Body of pancreas (tissue), 4 donors: ENCODE results near the gene KRTAP17-1. TPM values are rescaled to one million over a fixed set of nuclear protein-coding genes. Genes with fewer than 3 reads are reported as not detected.

Source experiments
- ATAC-seq: fragments of 150-250 bp; one replicate; pipeline ENCODE4 v1.9.1; 2016
- DNase-seq, 4 donors: peaks; one replicate each; pipeline ENCODE4 v3.0.0-alpha.2; 2019
- H3K27ac ChIP-seq, 4 donors: fragments of 200-600 bp; sonication (generic); 1 replicate in 3 of 4; 2 replicates in 1 of 4; pipeline versions ENCODE4 v1.5.1 to v1.6.1; 2016 to 2019; ENCODE audit warnings: mild to moderate bottlenecking in 1 of 4, mixed read lengths in 1 of 4, moderate library complexity in 1 of 4
- H3K27me3 ChIP-seq, 2 donors: fragments of 200-600 bp; sonication (generic); one replicate each; pipeline ENCODE4 v1.6.0; 2016; ENCODE audit warnings: mild to moderate bottlenecking in 1 of 2
- H3K36me3 ChIP-seq, 2 donors: fragments of 200-600 bp; sonication (generic); replicated peaks in 1 of 2; 2 replicates each; pipeline ENCODE4 v1.5.1; 2016; ENCODE audit warnings: low read depth in 2 of 2; ENCODE audit not compliant: insufficient read depth in 1 of 2
- H3K4me1 ChIP-seq: fragments of 200-600 bp; sonication (generic); one replicate; pipeline ENCODE4 v1.6.0; 2016
- H3K4me3 ChIP-seq, 2 donors: fragments of 200-600 bp; sonication (generic); 1 replicate in 1 of 2; 2 replicates in 1 of 2; pipeline ENCODE4 v1.5.1; 2016 to 2019
- H3K9me3 ChIP-seq, 3 donors: fragments of 200-600 bp; sonication (generic); 1 replicate in 2 of 3; 2 replicates in 1 of 3; pipeline ENCODE4 v1.5.1; 2016
- POLR2A ChIP-seq, 3 donors: fragments of 450-650 bp; IDR thresholded peaks; one replicate each; pipeline ENCODE4 v1.6.1; 2016; ENCODE audit warnings: antibody characterized with exemption in 3 of 3, mild to moderate bottlenecking in 2 of 3
- WGBS, 2 donors: methylation state at CpG; one replicate each; pipeline ENCODE4 v1.1.5; 2017; 5-methylcytosine and 5-hydroxymethylcytosine counted together
- intact Hi-C: fragments of 100-400 bp; cut with DNase I; formaldehyde crosslinking; loops from one replicate; pipeline ENCODE4 v1.15.1; 2023
- total RNA-seq, 2 donors: library from RNA; depleted of rRNA; stranded (reverse); fragments of >200 nt; gene quantifications; one replicate each; pipeline ENCODE4 v1.1.0, GENCODE V29; 2016
- TF ChIP-seq, protein P1 (sequence below), 7 experiments: fragments of 450-650 bp in 4 of 7; fragments of 200-600 bp in 3 of 7; sonication (generic) in 3 of 7; IDR thresholded peaks; one replicate each; pipeline ENCODE4 v1.5.1; 2016 to 2019; ENCODE audit warnings: antibody characterized with exemption in 7 of 7

Gene KRTAP17-1
- total RNA-seq, 2 donors from 2014 or later = not detected

DNA sequence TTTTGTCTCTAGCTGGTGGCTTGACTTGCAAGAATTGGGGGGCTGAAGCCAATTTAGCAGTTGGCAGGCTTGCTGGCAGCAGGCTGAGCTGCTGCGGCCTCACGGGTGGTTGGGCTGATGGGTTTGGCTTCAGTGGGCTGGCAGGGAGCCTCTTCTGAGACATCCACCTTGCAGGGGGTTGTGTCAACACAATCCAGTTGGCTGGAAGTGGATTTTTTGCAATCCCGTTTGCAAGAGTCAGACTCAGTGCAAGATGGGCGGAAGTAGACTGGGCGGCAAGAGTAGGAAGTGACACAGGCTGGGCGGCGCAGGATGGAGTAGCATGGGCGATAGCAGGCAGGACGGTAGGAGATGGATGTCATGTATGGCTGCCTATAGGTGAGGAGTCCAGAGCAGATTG lies 7.9 kb downstream of the KRTAP17-1 start:
- 61 to 68% methylated on average over 9 of the region's 9 CpGs for WGBS, 2 donors

DNA sequence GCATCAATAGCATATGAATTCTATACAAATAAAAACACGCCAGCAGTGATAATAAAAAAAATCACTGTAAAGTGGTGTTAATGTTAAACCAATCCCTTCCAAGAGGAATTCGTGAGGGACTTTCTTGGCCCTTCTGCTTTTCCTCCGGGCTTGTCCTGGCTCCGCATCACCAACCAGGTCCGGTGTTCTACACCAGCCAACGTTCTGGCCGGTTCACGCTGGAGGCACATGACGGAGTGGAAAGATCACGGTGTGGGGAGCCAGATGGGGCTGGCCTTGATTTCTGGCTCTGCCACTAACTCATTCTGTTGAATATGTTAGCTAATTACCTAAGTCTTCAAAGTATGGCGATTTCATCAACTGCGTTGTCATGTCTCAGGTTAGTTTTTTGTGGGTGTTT lies 11.4 kb downstream of the KRTAP17-1 start:
- no peak overlapping the region for H3K4me3 ChIP-seq
- H3K27ac ChIP-seq = no peak overlapping the region
- H3K4me1 ChIP-seq = no peaks in the 10 kb centered on the region
- no peak for DNase-seq
- no peak for ATAC-seq
- H3K27me3 ChIP-seq = no peaks in the 10 kb centered on the region
- TF ChIP-seq, protein P1, sequence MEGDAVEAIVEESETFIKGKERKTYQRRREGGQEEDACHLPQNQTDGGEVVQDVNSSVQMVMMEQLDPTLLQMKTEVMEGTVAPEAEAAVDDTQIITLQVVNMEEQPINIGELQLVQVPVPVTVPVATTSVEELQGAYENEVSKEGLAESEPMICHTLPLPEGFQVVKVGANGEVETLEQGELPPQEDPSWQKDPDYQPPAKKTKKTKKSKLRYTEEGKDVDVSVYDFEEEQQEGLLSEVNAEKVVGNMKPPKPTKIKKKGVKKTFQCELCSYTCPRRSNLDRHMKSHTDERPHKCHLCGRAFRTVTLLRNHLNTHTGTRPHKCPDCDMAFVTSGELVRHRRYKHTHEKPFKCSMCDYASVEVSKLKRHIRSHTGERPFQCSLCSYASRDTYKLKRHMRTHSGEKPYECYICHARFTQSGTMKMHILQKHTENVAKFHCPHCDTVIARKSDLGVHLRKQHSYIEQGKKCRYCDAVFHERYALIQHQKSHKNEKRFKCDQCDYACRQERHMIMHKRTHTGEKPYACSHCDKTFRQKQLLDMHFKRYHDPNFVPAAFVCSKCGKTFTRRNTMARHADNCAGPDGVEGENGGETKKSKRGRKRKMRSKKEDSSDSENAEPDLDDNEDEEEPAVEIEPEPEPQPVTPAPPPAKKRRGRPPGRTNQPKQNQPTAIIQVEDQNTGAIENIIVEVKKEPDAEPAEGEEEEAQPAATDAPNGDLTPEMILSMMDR (IDR thresholded peaks at IDR 0.05) = no peak
- TF ChIP-seq POLR2A (IDR thresholded peaks at IDR 0.05) = no peak
- H3K36me3 ChIP-seq = no peaks in the 10 kb centered on the region
- H3K9me3 ChIP-seq = no peaks in the 10 kb centered on the region
- WGBS, 2 donors = 72 to 75% methylated on average over 12 of the region's 12 CpGs
- intact Hi-C loops = no loop called here

More for the DNA sequence above, 7.9 kb downstream of the KRTAP17-1 start:
- DNase-seq = peak in 1 of 4 donors; percentile 13
- H3K4me3 ChIP-seq = no peak overlapping the region
- no peaks in the 10 kb centered on the region for H3K4me1 ChIP-seq
- no peaks in the 10 kb centered on the region for H3K9me3 ChIP-seq
- ATAC-seq = no peak
- no peaks in the 10 kb centered on the region for H3K36me3 ChIP-seq
- H3K27ac ChIP-seq = no peak overlapping the region
- no peak for TF ChIP-seq POLR2A (IDR thresholded peaks at IDR 0.05)
- TF ChIP-seq, protein P1 (IDR thresholded peaks at IDR 0.05) = no peak
- intact Hi-C loops = no loop called here
- H3K27me3 ChIP-seq = no peaks in the 10 kb centered on the region

DNA sequence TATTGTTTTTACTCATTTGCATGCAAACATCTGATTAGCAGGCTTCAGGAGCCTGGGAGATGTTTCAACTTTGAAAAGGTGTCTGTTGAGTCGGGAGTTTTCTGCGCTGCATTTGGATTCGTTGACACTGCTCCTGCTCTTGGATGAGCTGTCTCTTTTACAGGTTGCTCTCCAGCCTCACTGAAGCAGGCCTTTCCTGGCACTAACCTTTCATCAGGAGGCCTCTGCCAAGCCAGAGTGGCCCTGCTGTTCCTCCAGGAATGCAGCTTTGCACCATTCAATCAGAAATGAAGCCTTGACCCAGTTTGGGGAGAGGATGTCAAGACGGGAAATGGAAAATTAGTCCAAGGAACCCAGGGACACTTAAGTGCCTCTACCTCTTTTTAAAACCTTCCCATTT lies 12.5 kb downstream of the KRTAP17-1 start:
- WGBS, 2 donors = 70 to 71% methylated on average over 4 of the region's 4 CpGs
- TF ChIP-seq POLR2A (IDR thresholded peaks at IDR 0.05) = no peak
- TF ChIP-seq, protein P1 (IDR thresholded peaks at IDR 0.05) = no peak
- intact Hi-C loops = no loop called here
- H3K9me3 ChIP-seq = no peaks in the 10 kb centered on the region
- no peaks in the 10 kb centered on the region for H3K27me3 ChIP-seq
- no peaks in the 10 kb centered on the region for H3K4me1 ChIP-seq
- H3K36me3 ChIP-seq = no peaks in the 10 kb centered on the region
- H3K4me3 ChIP-seq = no peak overlapping the region
- DNase-seq (no peak), ATAC-seq (no peak)
- H3K27ac ChIP-seq = no peak overlapping the region

DNA sequence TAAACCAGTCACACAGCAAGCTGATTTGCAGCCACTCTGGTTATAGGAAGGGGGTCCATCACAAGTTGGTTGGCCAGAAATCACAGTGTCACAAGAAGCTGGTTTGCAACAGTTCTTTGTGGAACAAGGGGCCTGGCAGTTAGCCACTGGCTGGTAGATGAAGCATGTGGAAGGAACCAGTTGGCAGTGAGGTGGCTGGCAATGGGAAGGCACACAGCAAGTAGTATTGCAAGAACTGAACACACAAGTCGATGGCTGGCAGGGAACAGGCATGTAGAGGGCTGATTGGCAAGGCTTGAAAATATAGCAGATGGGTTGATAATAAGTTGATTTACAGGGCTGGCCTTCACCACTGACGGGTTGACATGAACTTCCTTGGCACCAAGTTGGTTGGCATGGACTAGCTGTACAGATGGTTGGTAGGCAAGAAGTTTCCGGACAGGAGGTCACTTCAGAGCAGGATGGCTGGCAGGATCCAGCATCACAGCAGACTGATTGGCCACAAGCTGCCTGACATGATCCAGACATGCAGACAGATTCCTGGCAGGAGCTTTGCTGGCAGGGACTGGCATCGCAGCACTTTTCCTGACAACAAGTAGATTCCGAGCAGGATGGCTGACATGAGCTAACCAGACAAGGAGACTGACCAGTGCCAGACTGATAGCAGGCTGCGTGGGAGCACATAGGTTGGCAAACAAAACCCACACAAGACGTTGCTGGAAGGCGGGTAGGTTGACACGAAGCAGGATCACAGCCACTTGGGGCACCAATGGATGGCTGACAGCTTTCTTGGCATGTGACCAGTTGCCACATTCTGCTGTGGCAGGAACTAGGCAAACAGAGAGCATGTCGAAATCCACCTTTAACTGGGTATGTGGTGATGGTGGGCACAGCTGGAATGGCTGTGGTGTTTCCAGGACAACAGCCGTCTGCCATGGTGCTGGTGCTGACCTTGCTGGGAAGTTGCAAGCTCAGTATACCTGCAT lies 13.3 kb downstream of the KRTAP17-1 start, which contains the start of gene KRTAP29-1:
Gene KRTAP29-1 (minus strand): TSS at position 936 of the 986 bp plus-strand sequence. CDS start 0 bp downstream, at position 936.
- intact Hi-C loops = no loop called here
- Histone ChIP-seq H3K36me3 (no peaks in the 10 kb centered on the region), H3K27me3 (no peaks in the 10 kb centered on the region), H3K4me1 (no peaks in the 10 kb centered on the region), H3K9me3 (no peaks in the 10 kb centered on the region), H3K27ac (no peak within 1 kb of the TSS), H3K4me3 (no peak within 1 kb of the TSS)
- TF ChIP-seq POLR2A (IDR thresholded peaks at IDR 0.05) = no peak
- TF ChIP-seq, protein P1 (IDR thresholded peaks at IDR 0.05) = no peak
- ATAC-seq (no peak), DNase-seq (peak in 1 of 4 donors; percentile 11)
- WGBS, 2 donors = 43 to 47% methylated on average over 3 to 11 of the region's 11 CpGs
